Mononuclear cell (primary cell): ENCODE measurements around the gene TMEM79. TPM values are rescaled to one million over a fixed set of nuclear protein-coding genes. Genes with fewer than 3 reads are reported as not detected.

ENCODE experiments used
- H3K27me3 ChIP-seq: 2 replicates; pipeline ENCODE4 v1.6.0; 2011; ENCODE audit warnings: low read length, control low read depth; ENCODE audit not compliant: insufficient read depth
- H3K4me1 ChIP-seq: 2 replicates; pipeline ENCODE4 v1.5.1; 2011; ENCODE audit warnings: mild to moderate bottlenecking, low read length, control low read depth; ENCODE audit not compliant: insufficient read depth
- H3K4me3 ChIP-seq: 2 replicates; pipeline ENCODE4 v1.5.1; 2011; ENCODE audit warnings: mild to moderate bottlenecking, low read length, moderate library complexity
- H3K9me3 ChIP-seq: 2 replicates; pipeline ENCODE4 v1.5.1; 2011; ENCODE audit warnings: low read depth, mild to moderate bottlenecking, control low read depth, low read length
- total RNA-seq: library from RNA; depleted of rRNA; stranded (reverse); fragments of >200 nt; gene quantifications from one replicate; pipeline ENCODE4 v1.2.3, GENCODE V29; 2012

TMEM79 gene
- total RNA-seq, 1 donor = 0.42 TPM

DNA sequence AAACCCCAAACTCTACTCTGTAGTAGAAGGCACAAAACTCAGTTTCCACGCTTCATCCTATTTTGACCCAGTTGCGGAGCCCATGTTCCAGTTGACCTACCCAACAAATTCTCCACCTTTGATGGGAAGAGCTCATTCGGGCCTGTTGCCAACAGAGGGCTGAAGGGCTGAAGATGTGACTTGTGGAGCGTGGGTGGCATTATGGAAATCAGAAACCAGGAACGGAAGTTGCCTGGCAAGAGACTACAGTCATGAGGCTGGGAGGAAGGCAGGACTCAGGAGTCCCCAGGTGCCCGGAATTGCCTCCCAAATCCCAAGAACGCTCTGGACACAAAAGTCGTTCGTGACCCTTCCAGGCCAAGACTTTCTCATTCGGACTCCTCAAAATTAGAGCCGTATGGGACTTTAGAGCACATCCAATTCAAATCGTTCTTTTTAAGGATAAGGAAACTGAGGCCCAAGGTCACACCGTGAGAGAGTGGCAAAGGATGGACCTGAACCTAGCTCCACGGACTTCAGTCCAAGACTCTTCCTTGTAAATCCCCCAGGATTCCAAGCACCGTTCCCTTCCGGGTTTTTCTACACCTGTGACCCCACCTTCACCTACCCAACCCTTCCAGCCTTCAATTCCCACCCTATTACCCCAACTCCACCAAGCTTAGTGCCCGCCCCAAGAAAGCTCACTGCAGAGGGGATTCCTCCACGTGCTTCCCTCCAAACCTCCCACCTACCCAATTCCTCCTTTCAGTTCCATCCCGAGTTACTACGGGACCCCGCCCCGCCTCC lies 2.2 kb upstream of the TMEM79 start:
- Histone ChIP-seq H3K27me3 (no peaks in the 10 kb centered on the region), H3K9me3 (no peaks in the 10 kb centered on the region), H3K4me3 (peak overlapping the region; percentile 89), H3K4me1 (peaks cover 76% of the 10 kb centered on the region)

GRCh38 chr1:156282479-156283222 lies 1.5 kb upstream of the TMEM79 start, which contains the start of gene SMG5:
Gene SMG5 (minus strand): TSS chr1:156282825. CDS start chr1:156282680, 145 bp downstream.
- H3K9me3 ChIP-seq = no peaks in the 10 kb centered on the region
- H3K4me3 ChIP-seq = peak within 1 kb of the TSS; percentile 89
- no peaks in the 10 kb centered on the region for H3K27me3 ChIP-seq
- H3K4me1 ChIP-seq = peaks cover 69% of the 10 kb centered on the region

- Histone ChIP-seq H3K27me3 (no peaks in the 10 kb centered on the region), H3K9me3 (no peaks in the 10 kb centered on the region), H3K4me1 (peaks cover 60% of the 10 kb centered on the region), H3K4me3 (peak overlapping the region; percentile 89)
These were observed 604 bp upstream of the TMEM79 start for GRCh38 chr1:156283521-156283920.

GRCh38 chr1:156284757-156285156 lies 632 bp downstream of the TMEM79 start:
- peaks cover 50% of the 10 kb centered on the region for H3K4me1 ChIP-seq
- H3K9me3 ChIP-seq = no peaks in the 10 kb centered on the region
- H3K4me3 ChIP-seq = no peak overlapping the region
- H3K27me3 ChIP-seq = no peaks in the 10 kb centered on the region

- H3K4me3 ChIP-seq = no peak overlapping the region
These were observed 1.3 kb downstream of the TMEM79 start for GRCh38 chr1:156285437-156285836.

GRCh38 chr1:156286061-156286460 lies 1.9 kb downstream of the TMEM79 start:
- Histone ChIP-seq H3K4me1 (peaks cover 40% of the 10 kb centered on the region), H3K9me3 (no peaks in the 10 kb centered on the region), H3K27me3 (no peaks in the 10 kb centered on the region), H3K4me3 (no peak overlapping the region)

More at GRCh38 chr1:156285437-156285836, 1.3 kb downstream of the TMEM79 start:
- no peaks in the 10 kb centered on the region for H3K9me3 ChIP-seq
- no peaks in the 10 kb centered on the region for H3K27me3 ChIP-seq
- H3K4me1 ChIP-seq = peaks cover 44% of the 10 kb centered on the region

DNA sequence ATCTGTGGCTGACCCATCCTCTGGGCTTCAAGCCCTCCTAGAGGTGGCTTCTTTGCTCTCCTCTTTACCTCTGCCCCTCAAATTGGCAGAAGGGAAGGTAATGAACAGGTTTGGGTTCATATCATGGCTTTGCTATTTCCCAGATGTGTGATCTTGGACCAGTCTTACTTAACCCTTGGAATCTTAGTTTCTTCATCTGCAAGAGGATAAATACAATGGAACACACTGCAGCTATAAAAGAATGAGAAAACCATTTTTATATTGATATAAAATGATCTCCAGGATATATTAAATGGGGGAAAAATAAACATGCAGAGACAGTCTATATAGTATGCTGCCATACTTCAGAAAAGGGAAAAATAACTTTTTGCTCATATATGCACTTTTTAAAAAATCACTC lies 5.7 kb downstream of the TMEM79 start:
- no peak overlapping the region for H3K4me3 ChIP-seq
- H3K9me3 ChIP-seq = no peaks in the 10 kb centered on the region
- H3K27me3 ChIP-seq = no peaks in the 10 kb centered on the region
- peaks cover 26% of the 10 kb centered on the region for H3K4me1 ChIP-seq

DNA sequence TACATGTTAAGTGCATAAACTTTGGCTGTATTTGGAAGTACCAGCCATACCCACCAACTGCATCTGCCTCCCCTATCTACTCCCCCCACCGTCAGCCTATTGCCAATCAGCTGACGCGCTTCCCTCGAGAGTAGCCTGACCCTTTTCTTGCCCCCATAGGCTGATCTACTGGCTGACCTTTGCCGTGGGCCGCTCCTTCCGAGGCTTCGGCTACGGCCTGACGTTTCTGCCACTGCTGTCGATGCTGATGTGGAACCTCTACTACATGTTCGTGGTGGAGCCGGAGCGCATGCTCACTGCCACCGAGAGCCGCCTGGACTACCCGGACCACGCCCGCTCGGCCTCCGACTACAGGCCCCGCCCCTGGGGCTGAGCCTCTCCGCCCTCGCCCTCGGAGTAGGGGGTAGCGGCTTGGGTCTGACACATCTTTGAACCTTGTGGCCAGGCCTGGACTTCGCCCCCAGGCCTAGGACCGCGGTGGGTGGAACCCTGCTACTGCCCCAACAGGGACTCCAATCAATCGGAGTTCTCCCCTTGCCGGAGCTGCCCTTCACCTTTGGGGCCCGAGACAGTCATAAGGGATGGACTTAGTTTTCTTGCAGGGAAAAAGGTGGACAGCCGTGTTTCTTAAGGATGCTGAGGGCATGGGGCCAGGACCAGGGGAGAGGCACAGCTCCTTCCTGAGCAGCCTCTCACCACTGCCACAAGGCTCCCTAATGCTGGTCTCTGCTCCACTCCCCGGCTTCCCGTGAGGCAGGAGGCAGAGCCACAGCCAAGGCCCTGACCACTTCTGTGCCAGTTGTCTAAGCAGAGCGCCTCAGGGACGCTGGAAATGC lies 7.3 kb downstream of the TMEM79 start:
- H3K4me1 ChIP-seq = peaks cover 30% of the 10 kb centered on the region
- no peaks in the 10 kb centered on the region for H3K9me3 ChIP-seq
- H3K4me3 ChIP-seq = no peak overlapping the region
- H3K27me3 ChIP-seq = no peaks in the 10 kb centered on the region

DNA sequence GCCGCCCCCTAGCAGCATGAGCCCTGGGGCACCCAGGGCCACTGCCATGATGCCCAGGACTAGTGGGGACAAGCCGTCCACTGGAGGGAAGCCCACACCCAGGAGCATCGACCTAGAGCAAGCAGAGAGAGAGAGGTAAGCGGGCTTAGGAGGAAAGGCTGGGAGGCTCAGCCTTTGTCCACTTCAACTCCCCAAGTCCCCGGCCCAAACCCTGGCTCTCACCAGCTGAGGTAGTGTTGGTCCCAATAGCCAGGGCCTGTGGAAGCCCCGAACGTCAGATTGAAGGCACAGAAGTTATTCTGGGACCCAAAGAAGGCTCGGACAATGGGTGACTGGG lies 8.9 kb downstream of the TMEM79 start:
- peaks cover 30% of the 10 kb centered on the region for H3K4me1 ChIP-seq
- H3K4me3 ChIP-seq = no peak overlapping the region
- no peaks in the 10 kb centered on the region for H3K9me3 ChIP-seq
- H3K27me3 ChIP-seq = no peaks in the 10 kb centered on the region

GRCh38 chr1:156293895-156294294 lies 9.8 kb downstream of the TMEM79 start:
- no peak overlapping the region for H3K4me3 ChIP-seq
- H3K9me3 ChIP-seq = no peaks in the 10 kb centered on the region
- no peaks in the 10 kb centered on the region for H3K27me3 ChIP-seq

GRCh38 chr1:156295391-156295947 lies 11.3 kb downstream of the TMEM79 start, which contains the start of gene GLMP:
Gene GLMP (minus strand): TSS chr1:156295679. CDS start chr1:156295645, 34 bp downstream.
- Histone ChIP-seq H3K4me1 (peaks cover 30% of the 10 kb centered on the region), H3K4me3 (peak within 1 kb of the TSS; percentile 50), H3K9me3 (no peaks in the 10 kb centered on the region), H3K27me3 (no peaks in the 10 kb centered on the region)

More at GRCh38 chr1:156293895-156294294, 9.8 kb downstream of the TMEM79 start:
- peaks cover 30% of the 10 kb centered on the region for H3K4me1 ChIP-seq

DNA sequence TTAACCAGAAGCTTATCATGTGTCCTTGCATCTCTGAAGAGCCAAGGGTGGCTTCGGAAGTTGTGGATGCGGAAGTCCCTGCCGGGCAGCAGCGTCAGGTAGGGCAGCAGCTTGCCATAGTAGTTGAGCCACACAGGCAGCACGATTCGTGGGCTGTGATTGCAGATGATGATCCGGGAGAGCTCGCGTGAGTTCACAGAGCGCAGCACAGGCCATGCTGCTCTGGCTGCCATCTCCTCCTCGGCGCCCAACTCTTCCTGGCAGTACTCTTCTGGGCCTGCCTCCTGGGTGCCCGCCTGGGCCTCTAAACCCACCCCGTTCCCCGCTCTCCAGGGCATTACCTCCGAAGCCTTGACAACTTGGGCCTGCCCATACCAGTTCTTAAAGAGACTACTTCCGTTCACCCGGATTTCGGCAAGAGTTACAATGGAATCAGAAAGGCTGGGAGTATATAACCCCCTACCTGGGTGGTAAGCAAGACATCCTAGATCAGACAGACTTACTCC lies 14.8 kb downstream of the TMEM79 start, which contains the start of gene VHLL:
VHLL (minus strand) TSS at position 456 of the 506 bp plus-strand sequence; CDS start at position 338, 118 bp downstream.
- no peaks in the 10 kb centered on the region for H3K9me3 ChIP-seq
- H3K27me3 ChIP-seq = no peaks in the 10 kb centered on the region
- peaks cover 18% of the 10 kb centered on the region for H3K4me1 ChIP-seq
- no peak within 1 kb of the TSS for H3K4me3 ChIP-seq

GRCh38 chr1:156303241-156303640 lies 19.1 kb downstream of the TMEM79 start:
- Histone ChIP-seq H3K4me3 (no peak overlapping the region), H3K27me3 (no peaks in the 10 kb centered on the region), H3K4me1 (no peaks in the 10 kb centered on the region), H3K9me3 (no peaks in the 10 kb centered on the region)

DNA sequence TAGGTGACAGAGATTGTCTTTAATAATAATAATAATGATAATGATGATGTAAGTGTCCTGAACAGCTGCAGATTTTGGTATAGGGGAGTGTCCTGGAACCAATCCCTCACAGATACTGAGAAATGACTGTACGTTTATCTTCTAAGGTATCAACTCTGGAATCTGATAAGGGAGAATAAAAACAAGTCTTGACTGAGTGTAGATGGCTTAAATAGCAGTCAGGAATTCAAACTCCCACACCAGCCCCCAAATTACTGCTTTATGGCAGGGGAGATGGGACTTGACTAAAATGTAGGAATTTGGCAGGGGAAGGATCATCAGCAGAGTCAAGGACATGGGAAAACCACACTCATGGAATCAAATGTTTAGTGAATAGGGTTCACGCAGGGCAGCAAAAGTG lies 21.1 kb downstream of the TMEM79 start:
- Histone ChIP-seq H3K4me3 (no peak overlapping the region), H3K9me3 (no peaks in the 10 kb centered on the region), H3K27me3 (no peaks in the 10 kb centered on the region), H3K4me1 (no peaks in the 10 kb centered on the region)
